GM21825 (cell line): ENCODE measurements around the gene GPR4.

Experiments used
- ATAC-seq: cut with Tn5 transposase; IDR thresholded peaks from one replicate; pipeline ENCODE4 v1.9.1; 2021; ENCODE audit warnings: mild to moderate bottlenecking, moderate library complexity; ENCODE audit not compliant: unreplicated experiment

Gene GPR4

DNA sequence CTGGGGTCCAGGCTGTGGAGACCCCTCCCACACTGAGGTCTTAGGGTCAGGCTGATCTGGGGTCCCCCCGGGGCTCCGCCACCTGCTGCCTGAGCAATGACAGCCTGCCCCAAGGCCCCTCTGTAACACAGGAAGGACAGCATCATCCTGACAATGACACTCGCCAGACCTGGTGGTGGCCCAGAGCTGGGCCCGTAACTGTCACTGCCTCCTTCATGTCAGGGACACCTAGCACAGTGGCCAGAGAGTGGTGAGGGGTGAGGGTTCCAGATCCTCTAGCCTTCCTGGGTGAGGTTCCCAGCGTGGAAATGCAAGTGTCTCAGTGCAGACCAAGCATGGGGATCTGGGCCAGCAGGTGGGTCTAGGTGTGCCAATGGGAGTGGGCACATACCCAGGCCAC is 45.2 kb downstream of the GPR4 start:
- no peak for ATAC-seq

GRCh38 chr19:45554481-45554880 is 47.5 kb downstream of the GPR4 start:
- ATAC-seq, result no peak

GRCh38 chr19:45553464-45553863 is 48.5 kb downstream of the GPR4 start:
- ATAC-seq, result no peak

DNA sequence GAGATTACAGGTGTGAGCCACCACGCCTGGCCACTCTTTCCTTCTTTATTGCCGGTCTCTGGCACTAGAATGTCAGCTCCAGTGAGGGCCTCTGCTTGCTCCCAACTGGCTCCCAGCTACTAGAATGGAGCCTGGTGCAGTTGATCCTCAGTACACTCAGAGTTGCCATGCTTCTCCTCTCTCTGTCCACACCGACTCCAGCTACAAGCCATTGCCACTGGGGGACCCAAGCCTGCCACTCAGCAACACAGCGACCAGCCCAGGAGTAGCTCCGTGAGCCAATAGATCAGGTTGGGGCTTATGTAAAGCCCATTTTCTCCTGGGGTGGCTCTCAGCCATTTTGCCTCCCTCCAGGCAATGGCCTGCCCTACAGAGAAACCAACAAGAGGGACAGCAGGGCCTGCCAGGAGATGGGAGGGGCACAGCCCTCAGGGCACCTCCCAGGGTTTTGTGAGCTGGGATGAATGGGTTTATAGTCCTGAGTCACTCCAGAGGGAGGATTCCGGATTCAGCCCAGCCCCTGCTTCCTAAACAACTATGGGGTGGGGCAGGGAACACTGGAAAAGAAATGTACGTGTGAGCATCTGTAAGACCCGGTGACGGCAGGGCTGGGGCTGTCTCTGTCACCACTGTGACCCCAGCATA is 53.9 kb downstream of the GPR4 start:
- no peak for ATAC-seq

GRCh38 chr19:45547211-45547770 is 54.7 kb downstream of the GPR4 start:
- ATAC-seq, result no peak

GRCh38 chr19:45542234-45542668 is 59.8 kb downstream of the GPR4 start:
- no peak for ATAC-seq
